GM20000 (cell line): ENCODE measurements around the gene ALKAL2.

Experiments used
- DNase-seq: peaks from one replicate; pipeline ENCODE4 v3.0.0; 2012; ENCODE audit warnings: low spot score
- CTCF ChIP-seq: IDR thresholded peaks from 2 replicates; pipeline ENCODE4 v1.5.1; 2012; ENCODE audit warnings: mild to moderate bottlenecking, control low read depth; ENCODE audit errors: extremely low read depth, missing control alignments

Gene ALKAL2

GRCh38 chr2:238869-239268, 49.0 kb downstream of the ALKAL2 start:
- no peak for TF ChIP-seq CTCF
- DNase-seq, result no peak

GRCh38 chr2:238431-238830, 49.5 kb downstream of the ALKAL2 start:
- TF ChIP-seq CTCF, result no peak
- DNase-seq, result no peak

GRCh38 chr2:237878-238277, 50.0 kb downstream of the ALKAL2 start:
- no peak for TF ChIP-seq CTCF
- no peak for DNase-seq

GRCh38 chr2:236993-237539, 50.8 kb downstream of the ALKAL2 start:
- no peak for DNase-seq
- no peak for TF ChIP-seq CTCF

GRCh38 chr2:234421-234820, 53.5 kb downstream of the ALKAL2 start:
- no peak for TF ChIP-seq CTCF
- no peak for DNase-seq

- no peak for TF ChIP-seq CTCF
- no peak for DNase-seq
Measured at GRCh38 chr2:233030-233429, 54.9 kb downstream of the ALKAL2 start.

GRCh38 chr2:231521-232185, 56.2 kb downstream of the ALKAL2 start:
- no peak for TF ChIP-seq CTCF
- no peak for DNase-seq
